Activated CD4-positive, alpha-beta T cell treated with anti-CD3 and anti-CD28 coated beads, Interleukin-2, amount 50 U/mL, for 24 hours (primary cell): Measurements from ENCODE around the gene ST7.
"Not testable (repeated sequence)": the region's sequence is repeated elsewhere in the genome, so short reads cannot be mapped to it uniquely, and the experiment has no call there.

Source experiments
- DNase-seq, 2 donors: peaks; one replicate each; pipeline ENCODE4 v3.0.0-alpha.2; 2020; ENCODE audit warnings: low read depth in 1 of 2, low spot score in 1 of 2

Gene ST7

DNA sequence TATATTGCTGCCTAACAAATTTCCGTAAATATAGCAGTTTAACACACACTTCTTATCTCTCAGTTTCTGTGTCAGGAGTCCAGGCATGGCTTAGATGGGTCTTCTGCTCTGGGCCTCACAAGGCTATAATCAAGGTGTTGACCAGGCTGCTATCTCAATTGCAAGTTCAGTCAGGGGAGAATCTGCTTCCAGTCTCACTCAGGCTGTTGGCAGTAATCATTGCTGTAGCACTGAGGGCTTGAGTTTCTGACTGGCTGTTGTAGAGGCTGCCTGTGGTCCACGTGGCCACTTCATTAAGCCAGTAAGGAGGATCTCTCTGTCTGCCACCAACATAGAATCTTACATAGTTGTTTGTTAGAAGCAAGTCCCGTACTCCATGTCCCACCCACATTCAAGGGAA is 138.4 kb downstream of the ST7 start:
- no peak for DNase-seq

DNA sequence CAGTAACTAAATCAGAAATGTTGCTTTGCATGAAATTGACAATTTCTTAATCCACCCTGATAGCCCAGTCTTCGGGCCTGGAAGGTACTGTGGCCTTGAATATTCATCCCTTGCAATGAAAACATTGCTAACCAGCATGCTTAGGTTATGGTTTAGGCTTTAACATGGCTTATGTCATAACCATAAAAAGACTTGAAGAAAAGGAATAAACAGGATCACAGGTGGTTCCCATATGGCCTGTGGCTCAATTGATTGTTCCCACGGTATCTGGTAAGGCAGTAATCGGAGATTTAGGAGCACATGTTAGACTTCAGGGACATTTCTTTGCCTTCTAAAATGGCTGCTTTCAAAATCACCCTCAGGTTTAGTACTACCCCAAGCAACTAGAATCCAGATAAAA is 139.5 kb downstream of the ST7 start:
- no peak for DNase-seq

DNA sequence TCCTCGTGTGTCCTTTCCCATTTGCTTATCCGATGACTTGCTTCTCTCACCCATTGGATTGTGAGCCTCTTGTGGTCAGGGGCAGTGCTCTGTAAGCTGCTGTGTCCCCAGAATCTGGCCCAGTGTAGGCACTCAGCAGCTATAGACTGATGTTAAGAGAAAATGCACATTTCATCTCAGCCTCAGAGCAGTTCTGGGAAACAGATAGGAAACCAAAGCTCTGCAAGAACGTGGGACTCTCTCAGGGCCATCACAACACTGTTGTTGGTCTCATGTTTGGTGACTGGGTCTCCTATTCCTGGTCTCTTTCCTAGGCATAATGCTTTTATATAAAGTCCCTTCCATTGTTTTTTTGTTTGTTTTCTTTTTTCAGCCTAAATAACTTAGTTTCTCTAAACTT is 141.2 kb downstream of the ST7 start:
- no peak for DNase-seq

DNA sequence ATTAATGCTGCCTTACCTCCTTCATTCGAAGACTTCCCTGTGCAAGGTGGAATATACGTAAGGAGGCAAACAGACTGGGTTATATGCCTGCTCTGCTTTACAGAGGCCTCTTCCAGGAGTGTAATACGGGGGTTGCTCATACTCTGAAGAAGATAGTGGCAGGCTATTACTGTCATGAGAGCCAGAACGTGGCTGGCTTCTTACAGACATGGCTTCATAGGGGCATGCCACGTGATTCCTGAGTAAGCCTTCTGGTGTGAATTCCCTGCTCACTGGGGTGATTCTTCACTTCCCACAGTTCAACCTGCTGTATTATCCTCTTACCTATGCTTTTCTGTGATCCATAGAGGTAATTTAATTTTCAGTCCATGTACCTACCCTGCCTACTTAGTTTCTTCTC is 141.8 kb downstream of the ST7 start:
- no peak for DNase-seq

DNA sequence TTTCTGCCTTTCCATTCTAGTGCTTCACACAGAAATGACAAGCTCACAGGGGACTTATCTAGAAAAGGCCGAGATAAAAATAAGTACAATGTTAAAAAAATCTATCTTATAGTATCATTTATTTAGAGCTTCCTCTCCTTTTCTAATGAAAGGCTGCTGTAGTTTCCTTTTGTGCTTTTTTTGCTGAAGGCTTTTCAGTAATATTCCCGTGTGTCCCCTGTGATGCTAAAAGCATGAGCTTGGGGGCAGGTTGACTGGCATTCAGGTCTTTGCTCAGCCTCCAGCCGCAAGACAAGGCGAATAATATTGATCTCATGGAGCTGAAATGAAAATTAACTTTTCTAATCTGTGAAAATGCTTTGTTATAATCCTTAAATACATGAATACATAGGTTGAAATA is 143.0 kb downstream of the ST7 start:
- no peak for DNase-seq

DNA sequence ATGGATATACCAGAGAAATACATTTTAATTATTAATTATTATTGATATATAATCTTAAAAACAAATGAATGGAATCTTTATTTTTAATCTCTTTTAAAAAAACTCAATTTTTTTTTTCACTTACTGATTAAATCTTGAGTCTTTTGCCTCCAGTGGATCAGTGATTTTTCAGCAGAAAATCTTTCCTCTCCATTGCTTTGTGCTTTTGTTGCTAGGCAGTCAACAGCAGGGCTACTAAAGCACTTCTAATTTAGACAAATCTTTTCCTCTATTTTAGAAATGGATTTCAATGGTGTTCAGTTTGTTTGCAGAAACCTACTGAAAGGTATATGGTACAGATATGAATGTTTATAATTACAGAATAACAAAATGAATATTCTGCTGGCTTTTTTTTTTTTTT is 143.6 kb downstream of the ST7 start:
- DNase-seq: no peak

DNA sequence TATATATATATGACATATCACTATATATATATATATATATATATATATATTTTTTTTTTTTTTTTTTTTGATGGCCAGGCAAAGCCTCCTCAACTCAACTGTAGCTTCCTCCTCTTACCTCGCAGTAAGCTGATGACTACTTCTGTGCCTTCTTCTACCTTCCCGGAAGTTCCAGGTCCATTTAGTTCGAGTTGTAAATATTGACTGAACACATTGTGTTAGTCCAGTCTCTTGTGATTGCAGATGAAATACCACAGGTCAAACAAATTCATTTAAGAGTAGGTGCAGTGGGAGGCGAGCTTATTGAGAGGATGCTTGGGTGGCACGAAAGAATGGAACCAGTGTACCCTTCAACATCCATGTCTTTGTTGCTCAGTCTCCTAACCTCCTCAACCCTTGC is 144.6 kb downstream of the ST7 start:
- DNase-seq: no peak

DNA sequence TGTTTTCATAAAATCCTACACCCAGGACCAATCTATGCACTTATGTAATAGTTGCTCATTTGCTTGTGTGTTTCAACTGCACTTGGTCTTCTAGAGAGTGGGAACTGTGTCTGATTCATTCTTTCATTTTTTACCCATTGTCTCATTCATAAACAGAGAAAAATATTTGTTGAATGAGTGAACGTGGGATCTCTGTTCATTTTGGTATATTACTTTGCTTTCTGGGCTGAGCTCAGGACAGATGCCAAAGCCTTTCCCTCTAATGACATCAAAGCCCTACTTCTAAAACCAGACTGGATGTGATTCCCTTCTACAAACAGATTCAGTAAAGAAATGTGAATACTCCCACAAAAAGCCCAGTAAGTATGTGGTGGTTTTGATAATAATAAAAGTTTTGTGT is 145.2 kb downstream of the ST7 start:
- DNase-seq: no peak

DNA sequence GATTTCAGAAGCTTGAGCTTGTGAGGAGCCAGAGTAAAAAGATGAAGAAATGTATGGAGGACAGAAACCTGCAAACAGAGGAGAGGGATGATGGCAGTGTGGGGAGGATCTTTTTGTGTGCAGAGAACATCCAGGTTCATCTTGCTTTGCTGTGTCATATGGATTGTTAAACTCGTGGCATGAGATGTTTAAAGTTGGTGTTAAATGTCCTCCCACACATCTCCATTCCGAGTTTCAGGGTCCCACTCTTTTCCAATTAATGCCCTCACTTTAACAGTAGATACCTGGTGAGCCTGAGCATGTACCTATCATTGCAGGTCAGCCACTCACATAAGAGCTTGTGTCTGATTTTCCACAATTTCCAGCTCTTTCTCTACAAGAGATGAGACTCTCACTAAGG is 147.7 kb downstream of the ST7 start:
- no peak for DNase-seq

DNA sequence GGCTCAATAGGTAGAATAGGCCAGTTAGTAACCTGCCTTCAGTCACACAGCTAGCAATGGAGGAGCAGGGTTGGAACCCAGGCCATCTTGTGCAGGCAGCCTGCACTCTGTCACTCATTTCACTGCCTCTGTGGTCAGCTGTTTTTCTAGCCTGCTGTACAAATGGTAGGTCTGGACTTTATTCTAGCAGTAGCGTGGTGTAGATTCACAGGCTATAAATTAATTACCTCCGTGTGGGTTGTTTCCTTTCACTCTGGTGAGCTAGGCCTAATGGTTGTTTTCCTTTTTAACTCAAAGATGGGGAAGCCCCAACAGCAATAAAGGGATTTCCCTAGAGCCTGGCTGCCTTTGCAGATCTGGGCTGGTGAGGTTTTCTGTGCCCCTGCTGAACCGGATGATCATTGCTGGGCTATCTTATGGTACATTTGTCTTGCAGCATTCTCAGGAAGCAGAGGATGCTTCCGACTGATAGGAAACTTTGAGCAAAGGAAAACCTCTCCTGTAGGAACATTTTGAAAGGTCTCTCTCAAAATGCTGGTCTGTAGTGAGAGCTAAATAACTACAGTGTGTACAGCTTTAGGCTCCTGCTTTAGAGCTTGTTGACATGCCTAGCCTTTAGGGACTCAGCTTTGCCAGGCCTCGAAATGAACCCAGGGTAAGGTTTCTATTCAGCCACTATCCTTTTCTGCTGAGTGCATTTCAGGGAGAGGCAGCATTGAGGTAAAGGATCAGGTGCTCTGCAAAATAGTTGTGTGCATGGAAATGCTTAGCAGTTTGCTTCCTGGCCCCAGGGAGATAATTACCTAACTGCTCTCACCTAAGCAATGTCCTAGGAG is 157.4 kb downstream of the ST7 start:
- peak in 1 of 2 donors; percentile 48 for DNase-seq

DNA sequence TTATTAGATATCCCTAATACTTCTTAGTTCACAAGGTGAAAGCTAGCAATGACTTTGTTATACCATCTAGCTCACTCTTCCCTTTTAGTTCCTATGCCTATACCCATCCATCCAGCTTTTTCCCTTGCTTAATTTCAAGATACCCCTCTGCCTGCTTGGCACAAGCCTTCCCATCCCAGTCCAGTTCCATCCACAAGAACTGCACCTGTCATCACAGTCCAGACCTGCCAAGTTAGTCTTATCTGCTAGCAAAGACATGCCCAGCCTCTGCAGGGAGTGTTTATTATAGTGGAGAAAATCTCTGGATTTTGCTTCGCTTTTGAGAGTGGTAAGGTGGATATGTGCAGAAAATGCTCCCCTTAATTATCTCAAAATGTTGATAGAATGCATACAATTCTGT is 158.2 kb downstream of the ST7 start:
- DNase-seq: no peak

DNA sequence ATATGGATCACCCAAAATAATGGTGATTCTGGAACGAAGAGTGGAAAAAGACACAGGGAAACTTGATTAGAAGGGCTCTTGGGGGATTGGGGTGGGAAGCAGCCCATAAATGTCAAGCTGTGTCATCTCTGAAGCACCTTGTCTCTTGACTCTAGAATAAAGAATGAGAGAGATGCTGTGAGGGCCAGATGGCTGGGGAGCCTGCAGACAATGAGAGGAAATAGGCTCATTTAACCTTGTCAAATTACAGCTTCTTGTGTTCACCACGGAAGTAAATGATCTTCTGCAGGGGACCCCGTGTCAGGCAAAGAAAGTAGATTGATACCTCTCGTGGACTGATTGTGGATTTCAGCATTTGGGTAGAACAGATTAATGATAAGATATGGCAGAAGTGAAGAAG is 159.3 kb downstream of the ST7 start:
- no peak for DNase-seq

DNA sequence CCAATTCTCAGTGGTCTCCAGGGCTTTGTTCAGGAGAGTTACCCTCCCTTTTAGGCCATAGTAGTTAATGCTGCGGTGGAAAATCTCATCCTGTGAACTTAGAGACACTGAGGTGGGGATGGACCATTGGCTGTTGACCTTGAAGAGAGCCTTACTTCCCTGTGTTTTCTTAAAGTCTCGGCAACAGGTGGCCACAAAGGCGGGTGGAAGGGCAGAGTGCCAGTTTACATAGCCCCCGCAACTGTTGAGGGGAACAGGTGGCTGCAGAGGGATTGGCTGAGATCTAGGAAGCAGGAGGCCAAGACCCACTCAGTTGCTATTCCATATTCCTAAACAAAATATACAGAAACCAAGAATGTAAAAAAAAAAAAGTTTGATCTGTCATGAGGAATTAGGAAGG is 160.6 kb downstream of the ST7 start:
- no peak for DNase-seq

DNA sequence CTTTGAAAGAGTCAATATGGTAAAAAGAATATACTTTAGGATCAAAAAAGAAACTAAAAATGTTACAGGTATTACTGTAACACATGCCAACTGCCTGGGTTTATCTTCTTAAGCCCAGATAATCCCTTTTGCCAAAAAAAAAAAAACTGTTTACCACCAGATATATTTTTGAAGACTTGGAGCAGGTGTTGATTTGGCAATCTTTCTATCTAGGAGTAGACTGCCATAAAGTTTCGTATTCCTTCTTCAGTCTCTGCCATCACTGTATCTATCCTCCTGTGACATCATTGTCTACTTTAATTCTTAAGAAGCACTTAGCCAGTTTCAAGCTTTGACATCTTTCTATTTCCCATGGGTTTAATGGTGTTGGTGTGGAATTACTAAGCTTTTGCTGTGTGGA is 161.0 kb downstream of the ST7 start:
- DNase-seq: no peak

DNA sequence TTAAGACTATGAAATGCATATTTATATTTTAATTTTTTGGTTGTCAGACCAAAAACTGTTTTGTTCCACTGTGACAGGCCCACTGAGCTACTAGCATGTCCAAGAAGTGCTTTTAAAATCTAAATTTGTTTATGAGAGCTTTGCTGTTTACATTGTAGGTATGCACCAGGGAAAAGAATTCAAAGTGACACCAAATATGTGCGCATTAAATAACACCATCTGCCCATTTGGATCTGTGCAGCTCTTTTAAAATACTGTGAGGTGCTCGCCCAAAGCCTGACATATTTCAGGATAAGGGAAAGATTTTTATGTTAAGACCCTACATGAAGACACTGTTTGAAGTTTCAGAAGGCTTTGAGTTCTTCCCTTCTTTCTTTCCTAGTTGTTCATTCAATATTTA is 162.9 kb downstream of the ST7 start:
- no peak for DNase-seq

DNA sequence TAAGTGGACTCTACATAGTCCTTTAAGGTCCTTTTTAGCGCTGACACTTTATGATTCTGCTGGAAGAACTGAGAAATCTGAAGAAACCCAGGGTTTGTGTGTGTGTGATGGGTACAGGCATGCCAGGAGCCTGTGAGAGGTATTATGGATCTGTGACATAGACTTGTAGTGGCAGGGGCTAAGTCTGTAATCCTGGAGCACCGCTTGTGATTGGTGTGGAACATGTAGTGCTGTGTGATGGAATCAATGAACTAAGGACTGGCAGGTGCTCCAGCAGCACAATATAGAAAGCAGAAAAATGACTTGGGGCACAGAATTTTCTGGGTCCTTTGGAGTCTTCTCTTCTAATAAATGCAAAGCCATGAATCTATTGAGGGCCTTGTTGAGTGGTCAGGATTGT is 163.9 kb downstream of the ST7 start:
- DNase-seq: no peak

DNA sequence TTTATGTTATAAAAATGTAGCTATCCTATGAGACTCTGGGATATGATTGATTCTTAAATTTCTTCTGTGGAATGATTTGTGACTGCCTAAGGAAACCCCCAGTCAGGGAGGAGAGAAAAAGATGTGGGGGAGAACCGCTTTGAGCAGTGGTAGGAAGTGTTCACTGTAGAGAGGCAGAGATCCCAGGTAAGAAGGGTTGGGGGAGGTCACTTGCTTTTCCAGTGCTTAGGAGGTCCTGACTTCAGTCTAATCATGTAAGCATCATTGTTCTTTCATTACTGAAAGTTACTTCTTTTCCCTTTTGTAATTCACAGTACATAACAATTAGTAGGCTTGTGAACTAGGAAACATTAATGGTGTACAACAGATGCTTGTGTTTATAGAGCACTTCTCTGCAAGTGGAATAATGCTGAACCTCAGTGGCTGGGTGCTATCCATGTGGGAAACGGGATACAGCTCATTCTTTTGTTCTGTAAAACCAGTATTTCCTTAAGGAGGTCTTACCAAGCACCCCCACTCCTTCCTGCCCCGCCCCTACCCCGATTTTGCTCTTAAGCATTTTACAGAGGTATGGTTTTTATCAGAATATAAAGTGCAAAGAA is 165.4 kb downstream of the ST7 start:
- DNase-seq: no peak

DNA sequence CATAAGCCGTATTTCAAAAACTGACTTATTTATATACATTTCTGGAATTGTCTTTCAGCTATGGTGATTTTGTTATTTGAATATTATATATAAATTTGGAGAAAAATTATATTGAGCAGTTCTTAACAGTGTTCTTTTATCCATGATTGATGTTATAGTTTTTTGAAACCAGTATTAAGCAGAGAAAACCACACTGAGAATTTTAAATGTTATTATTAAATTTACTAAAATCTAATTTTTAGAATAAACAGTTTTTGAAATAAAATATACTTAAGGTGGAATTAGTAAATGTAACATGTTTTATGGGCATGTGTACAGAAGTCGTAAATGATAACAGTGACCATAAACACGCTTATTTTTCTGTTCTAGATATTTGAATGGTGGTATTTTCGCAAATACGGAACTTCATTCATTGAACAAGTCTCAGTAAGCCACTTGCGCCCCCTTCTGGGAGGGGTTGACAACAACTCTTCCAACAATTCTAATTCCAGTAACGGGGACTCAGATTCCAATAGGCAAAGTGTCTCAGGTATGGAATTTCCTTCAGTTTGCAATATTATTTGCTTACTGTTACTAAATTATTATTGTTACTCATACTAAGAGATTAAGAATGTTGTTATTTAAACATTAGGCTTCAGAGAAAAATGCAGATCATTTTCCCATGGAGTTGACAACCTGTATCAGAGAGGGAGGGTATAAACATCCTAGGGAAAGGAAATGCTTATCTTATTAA is 166.1 kb downstream of the ST7 start:
- DNase-seq: peak; percentile 52 to 74

DNA sequence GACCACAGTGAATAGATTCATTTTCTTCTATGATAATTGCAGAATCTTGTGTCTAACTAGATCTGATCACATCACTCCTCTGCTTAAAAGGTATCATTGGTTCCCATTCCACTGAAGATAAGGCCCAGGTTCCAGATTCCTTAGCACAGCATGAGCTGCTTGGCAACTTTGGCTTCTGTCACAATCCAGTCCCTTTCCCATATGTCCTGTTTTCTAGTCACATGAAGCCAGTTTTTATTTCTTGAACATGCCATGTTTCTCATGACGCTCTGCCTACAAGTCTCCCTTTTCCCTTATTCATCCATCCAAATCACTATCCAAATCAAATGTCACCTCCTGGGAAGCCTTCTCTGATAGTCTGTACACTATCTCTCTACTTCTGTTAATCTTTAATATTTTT is 167.0 kb downstream of the ST7 start:
- DNase-seq: not testable (repeated sequence)

DNA sequence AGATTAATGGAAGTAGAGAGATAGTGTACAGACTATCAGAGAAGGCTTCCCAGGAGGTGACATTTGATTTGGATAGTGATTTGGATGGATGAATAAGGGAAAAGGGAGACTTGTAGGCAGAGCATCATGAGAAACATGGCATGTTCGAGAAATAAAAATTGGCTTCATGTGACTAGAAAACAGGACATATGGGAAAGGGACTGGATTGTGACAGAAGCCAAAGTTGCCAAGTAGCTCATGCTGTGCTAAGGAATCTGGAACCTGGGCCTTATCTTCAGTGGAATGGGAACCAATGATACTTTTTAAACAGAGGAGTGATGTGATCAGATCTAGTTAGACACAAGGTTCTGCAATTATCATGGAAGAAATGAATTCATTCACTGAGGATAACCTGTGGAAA is 168.7 kb downstream of the ST7 start:
- not testable (repeated sequence) for DNase-seq

DNA sequence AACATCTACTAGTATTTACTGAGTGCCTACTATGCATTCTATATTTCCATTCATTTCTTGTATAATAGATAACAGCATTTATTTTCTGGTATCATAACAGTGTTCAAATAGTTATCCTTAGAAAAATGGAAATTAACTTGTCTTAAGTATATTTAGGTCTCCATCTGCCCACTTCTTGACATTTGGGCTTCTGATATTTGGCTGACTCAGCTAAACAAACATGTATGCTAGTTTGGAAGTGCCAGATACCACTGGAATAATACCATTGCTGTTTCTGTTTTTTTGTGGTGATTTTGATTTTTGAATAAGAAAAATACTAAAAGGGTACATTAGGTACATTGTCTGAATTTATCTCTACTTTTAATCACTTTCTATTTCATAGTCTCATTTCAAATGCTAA is 169.2 kb downstream of the ST7 start:
- no peak for DNase-seq

DNA sequence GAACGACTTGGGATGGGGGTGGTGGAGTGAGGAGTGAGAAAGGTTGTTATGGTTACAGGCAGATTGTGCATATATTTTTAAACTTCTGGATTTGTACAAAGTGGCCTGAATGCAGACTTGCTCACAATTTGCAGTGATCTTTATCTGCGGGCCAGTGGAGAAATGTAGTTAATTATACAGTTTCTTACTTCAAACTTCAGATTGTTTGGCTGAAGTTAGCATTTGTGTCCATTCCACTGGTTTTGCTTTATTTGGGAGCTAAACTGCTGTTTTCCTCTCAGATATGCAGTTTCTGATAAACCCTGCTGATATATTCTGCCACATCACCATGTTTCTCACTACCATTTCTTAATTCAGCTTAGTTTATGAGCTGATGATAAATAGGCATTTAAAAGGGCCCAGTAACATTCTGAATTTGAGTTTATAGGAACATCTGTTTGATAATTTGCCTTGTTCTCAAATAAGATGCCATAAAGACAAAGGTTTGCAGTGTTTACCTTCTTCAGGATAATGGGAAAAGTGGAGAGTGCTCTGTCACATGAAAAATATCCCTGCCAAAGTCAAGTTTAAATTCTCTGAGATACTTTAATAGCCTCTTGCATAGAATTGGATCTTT is 170.1 kb downstream of the ST7 start:
- no peak for DNase-seq
